HepG2 (cell line): ENCODE measurements around the gene DNAJB12. TPM values are rescaled to one million over a fixed set of nuclear protein-coding genes. Genes with fewer than 3 reads are reported as not detected.

ENCODE experiments used
- AKAP8 ChIP-seq: sonication (generic); formaldehyde crosslinking; IDR thresholded peaks from 2 replicates; pipeline ENCODE4 v1.5.1; 2020; ENCODE audit warnings: mild to moderate bottlenecking, missing genetic modification reagents
- BRD4 ChIP-seq: sonication (generic); formaldehyde crosslinking; IDR thresholded peaks from 2 replicates; pipeline ENCODE4 v1.4.0; 2020; ENCODE audit warnings: missing genetic modification reagents
- KDM5B ChIP-seq: sonication (generic); formaldehyde crosslinking; IDR thresholded peaks from 2 replicates; pipeline ENCODE4 v1.4.0; 2020; ENCODE audit warnings: missing genetic modification reagents, mild to moderate bottlenecking, borderline replicate concordance
- MYNN ChIP-seq: sonication (generic); formaldehyde crosslinking; IDR thresholded peaks from 2 replicates; pipeline ENCODE4 v1.4.0; 2020; ENCODE audit warnings: mild to moderate bottlenecking, low read depth, missing genetic modification reagents
- NFATC3 ChIP-seq: sonication (generic); formaldehyde crosslinking; IDR thresholded peaks from 2 replicates; pipeline ENCODE4 v1.5.1; 2020; ENCODE audit warnings: mild to moderate bottlenecking, missing genetic modification reagents
- RAD51 ChIP-seq: fragments of 450-650 bp; IDR thresholded peaks from 2 replicates; pipeline ENCODE4 v1.6.1; 2016; ENCODE audit warnings: borderline replicate concordance
- STAG1 ChIP-seq: sonication (generic); formaldehyde crosslinking; IDR thresholded peaks from 2 replicates; pipeline ENCODE4 v1.4.0; 2020; ENCODE audit warnings: missing genetic modification reagents
- TCF7L2 ChIP-seq: IDR thresholded peaks from 2 replicates; pipeline ENCODE4 v1.6.1; 2011; ENCODE audit warnings: mild to moderate bottlenecking, low read depth, low read length, moderate library complexity
- TRIM24 ChIP-seq: sonication (generic); formaldehyde crosslinking; IDR thresholded peaks from 2 replicates; pipeline ENCODE4 v1.8.0; 2022; ENCODE audit warnings: mild to moderate bottlenecking, missing genetic modification reagents
- ZFP36 ChIP-seq: fragments of 150-350 bp; IDR thresholded peaks from 2 replicates; pipeline ENCODE4 v1.6.1; 2018; ENCODE audit warnings: borderline replicate concordance, low read length, low read depth; ENCODE audit not compliant: partially characterized antibody
- ZNF572 ChIP-seq: sonication (generic); formaldehyde crosslinking; IDR thresholded peaks from 2 replicates; pipeline ENCODE4 v1.5.1; 2020; ENCODE audit warnings: mild to moderate bottlenecking, missing genetic modification reagents
- ZNF792 ChIP-seq: IDR thresholded peaks from 2 replicates; pipeline ENCODE4 v1.6.1; 2016
- polyA plus RNA-seq, 8 experiments: library from polyadenylated mRNA; depleted of rRNA in 3 of 8; stranded (reverse) in 7 of 8; unstranded in 1 of 8; fragments of >200 nt; fragmentation: Illumina TruSeq in 4 of 8; extraction: Trizol in 4 of 8; gene quantifications; 2 replicates each; pipeline versions ENCODE4 v1.2.1 to v1.2.3, GENCODE V29; 2011 to 2016; ENCODE audit warnings: low read depth in 4 of 8, missing spikeins in 1 of 8, mixed read lengths in 1 of 8; ENCODE audit not compliant: insufficient read depth in 1 of 8
- total RNA-seq, 5 experiments: library from RNA; depleted of rRNA; stranded (reverse); fragments of >200 nt; fragmentation: Illumina TruSeq; extraction: Trizol; gene quantifications; 2 replicates each; pipeline ENCODE4 v1.2.3, GENCODE V29; 2016; ENCODE audit warnings: low read depth in 1 of 5
- TF ChIP-seq, protein P1 (sequence below): sonication (generic); formaldehyde crosslinking; IDR thresholded peaks from 2 replicates; pipeline ENCODE4 v1.4.0; 2020; ENCODE audit warnings: missing genetic modification reagents
- TF ChIP-seq, protein P2 (sequence below): sonication (generic); formaldehyde crosslinking; conservative IDR thresholded peaks from 2 replicates; pipeline ENCODE4 v1.4.0; 2020; ENCODE audit warnings: mild to moderate bottlenecking, missing genetic modification reagents, moderate library complexity
- TF ChIP-seq, protein P3 (sequence below): IDR thresholded peaks from 2 replicates; pipeline ENCODE4 v1.6.1; 2016; ENCODE audit warnings: missing compliant biosample characterization, missing genetic modification reagents, borderline replicate concordance
- TF ChIP-seq, protein P4 (sequence below): sonication (generic); formaldehyde crosslinking; IDR thresholded peaks from 2 replicates; pipeline ENCODE4 v1.8.0; 2022; ENCODE audit warnings: missing genetic modification reagents, mild to moderate bottlenecking, inconsistent platforms, borderline replicate concordance

Gene DNAJB12
- total and polyA plus RNA-seq, 2 of the 13 experiments (the other 11 are each of a cell fraction or from before 2014, with no cell fraction given), result 10.8 to 18.2 TPM

DNA sequence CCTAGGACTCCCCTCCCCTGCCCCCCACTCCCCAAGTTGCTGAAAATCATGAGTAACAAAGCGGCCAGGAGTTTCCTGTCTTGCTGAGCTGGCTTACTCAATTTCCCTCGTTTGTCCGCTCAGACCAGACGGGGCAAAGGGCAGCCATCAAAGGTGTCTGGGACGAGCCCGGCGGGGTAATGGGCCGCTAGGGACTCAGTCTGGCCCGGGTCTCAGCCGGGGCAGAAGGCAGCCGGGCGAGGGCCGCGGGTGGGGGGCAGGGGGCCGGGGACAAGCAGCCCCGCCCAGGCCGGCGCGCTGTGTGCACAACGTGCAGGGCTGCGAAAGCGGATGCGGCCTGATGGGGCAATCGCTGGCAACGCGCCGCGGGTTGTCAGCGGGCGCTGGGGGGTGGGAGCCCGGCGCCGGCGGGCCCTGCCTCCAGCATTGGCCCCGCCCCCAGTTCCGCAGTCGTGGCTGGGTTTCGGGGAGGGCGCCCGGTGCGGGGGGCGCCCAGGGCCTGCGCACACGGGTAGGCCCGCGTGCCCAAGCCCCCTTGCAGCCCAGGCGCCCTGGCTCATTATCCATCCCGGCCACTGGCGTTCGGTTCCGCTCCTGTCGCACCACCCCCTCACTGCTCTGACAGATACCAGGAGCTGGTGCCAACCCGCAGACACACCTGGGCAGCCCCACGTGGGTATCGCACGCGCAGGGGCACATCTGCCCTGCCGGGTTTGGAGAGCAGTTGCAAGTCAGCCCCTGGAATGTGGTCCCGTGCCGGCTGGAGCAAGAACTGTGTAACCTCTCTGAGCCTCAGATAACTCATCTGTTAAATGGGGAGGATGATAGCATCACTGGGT lies 35.1 kb downstream of the DNAJB12 start (continued):
- TF ChIP-seq, protein P1, sequence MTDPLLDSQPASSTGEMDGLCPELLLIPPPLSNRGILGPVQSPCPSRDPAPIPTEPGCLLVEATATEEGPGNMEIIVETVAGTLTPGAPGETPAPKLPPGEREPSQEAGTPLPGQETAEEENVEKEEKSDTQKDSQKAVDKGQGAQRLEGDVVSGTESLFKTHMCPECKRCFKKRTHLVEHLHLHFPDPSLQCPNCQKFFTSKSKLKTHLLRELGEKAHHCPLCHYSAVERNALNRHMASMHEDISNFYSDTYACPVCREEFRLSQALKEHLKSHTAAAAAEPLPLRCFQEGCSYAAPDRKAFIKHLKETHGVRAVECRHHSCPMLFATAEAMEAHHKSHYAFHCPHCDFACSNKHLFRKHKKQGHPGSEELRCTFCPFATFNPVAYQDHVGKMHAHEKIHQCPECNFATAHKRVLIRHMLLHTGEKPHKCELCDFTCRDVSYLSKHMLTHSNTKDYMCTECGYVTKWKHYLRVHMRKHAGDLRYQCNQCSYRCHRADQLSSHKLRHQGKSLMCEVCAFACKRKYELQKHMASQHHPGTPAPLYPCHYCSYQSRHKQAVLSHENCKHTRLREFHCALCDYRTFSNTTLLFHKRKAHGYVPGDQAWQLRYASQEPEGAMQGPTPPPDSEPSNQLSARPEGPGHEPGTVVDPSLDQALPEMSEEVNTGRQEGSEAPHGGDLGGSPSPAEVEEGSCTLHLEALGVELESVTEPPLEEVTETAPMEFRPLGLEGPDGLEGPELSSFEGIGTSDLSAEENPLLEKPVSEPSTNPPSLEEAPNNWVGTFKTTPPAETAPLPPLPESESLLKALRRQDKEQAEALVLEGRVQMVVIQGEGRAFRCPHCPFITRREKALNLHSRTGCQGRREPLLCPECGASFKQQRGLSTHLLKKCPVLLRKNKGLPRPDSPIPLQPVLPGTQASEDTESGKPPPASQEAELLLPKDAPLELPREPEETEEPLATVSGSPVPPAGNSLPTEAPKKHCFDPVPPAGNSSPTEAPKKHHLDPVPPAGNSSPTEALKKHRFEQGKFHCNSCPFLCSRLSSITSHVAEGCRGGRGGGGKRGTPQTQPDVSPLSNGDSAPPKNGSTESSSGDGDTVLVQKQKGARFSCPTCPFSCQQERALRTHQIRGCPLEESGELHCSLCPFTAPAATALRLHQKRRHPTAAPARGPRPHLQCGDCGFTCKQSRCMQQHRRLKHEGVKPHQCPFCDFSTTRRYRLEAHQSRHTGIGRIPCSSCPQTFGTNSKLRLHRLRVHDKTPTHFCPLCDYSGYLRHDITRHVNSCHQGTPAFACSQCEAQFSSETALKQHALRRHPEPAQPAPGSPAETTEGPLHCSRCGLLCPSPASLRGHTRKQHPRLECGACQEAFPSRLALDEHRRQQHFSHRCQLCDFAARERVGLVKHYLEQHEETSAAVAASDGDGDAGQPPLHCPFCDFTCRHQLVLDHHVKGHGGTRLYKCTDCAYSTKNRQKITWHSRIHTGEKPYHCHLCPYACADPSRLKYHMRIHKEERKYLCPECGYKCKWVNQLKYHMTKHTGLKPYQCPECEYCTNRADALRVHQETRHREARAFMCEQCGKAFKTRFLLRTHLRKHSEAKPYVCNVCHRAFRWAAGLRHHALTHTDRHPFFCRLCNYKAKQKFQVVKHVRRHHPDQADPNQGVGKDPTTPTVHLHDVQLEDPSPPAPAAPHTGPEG (CRISPR knock-in tag), result peak; percentile 66; the same call in 1 of the 2 replicates
- TF ChIP-seq TCF7L2, result no peak
- TF ChIP-seq, protein P2, sequence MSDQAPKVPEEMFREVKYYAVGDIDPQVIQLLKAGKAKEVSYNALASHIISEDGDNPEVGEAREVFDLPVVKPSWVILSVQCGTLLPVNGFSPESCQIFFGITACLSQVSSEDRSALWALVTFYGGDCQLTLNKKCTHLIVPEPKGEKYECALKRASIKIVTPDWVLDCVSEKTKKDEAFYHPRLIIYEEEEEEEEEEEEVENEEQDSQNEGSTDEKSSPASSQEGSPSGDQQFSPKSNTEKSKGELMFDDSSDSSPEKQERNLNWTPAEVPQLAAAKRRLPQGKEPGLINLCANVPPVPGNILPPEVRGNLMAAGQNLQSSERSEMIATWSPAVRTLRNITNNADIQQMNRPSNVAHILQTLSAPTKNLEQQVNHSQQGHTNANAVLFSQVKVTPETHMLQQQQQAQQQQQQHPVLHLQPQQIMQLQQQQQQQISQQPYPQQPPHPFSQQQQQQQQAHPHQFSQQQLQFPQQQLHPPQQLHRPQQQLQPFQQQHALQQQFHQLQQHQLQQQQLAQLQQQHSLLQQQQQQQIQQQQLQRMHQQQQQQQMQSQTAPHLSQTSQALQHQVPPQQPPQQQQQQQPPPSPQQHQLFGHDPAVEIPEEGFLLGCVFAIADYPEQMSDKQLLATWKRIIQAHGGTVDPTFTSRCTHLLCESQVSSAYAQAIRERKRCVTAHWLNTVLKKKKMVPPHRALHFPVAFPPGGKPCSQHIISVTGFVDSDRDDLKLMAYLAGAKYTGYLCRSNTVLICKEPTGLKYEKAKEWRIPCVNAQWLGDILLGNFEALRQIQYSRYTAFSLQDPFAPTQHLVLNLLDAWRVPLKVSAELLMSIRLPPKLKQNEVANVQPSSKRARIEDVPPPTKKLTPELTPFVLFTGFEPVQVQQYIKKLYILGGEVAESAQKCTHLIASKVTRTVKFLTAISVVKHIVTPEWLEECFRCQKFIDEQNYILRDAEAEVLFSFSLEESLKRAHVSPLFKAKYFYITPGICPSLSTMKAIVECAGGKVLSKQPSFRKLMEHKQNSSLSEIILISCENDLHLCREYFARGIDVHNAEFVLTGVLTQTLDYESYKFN (CRISPR knock-in tag), result peak; percentile 88
- TF ChIP-seq ZFP36, result no peak
- TF ChIP-seq BRD4 (CRISPR knock-in tag), result no peak; the same call in 1 of the 2 replicates
- TF ChIP-seq, protein P3, sequence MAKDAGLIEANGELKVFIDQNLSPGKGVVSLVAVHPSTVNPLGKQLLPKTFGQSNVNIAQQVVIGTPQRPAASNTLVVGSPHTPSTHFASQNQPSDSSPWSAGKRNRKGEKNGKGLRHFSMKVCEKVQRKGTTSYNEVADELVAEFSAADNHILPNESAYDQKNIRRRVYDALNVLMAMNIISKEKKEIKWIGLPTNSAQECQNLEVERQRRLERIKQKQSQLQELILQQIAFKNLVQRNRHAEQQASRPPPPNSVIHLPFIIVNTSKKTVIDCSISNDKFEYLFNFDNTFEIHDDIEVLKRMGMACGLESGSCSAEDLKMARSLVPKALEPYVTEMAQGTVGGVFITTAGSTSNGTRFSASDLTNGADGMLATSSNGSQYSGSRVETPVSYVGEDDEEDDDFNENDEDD (CRISPR knock-in tag), result peak; percentile 86; the same call in 1 of the 2 replicates
- TF ChIP-seq MYNN (CRISPR knock-in tag), result no peak
- no peak for TF ChIP-seq TRIM24 (CRISPR knock-in tag)
- TF ChIP-seq ZNF792 (CRISPR knock-in tag), result no peak
- no peak for TF ChIP-seq STAG1 (CRISPR knock-in tag)
- TF ChIP-seq AKAP8 (CRISPR knock-in tag), result no peak
- TF ChIP-seq RAD51, result no peak
- TF ChIP-seq, protein P4, sequence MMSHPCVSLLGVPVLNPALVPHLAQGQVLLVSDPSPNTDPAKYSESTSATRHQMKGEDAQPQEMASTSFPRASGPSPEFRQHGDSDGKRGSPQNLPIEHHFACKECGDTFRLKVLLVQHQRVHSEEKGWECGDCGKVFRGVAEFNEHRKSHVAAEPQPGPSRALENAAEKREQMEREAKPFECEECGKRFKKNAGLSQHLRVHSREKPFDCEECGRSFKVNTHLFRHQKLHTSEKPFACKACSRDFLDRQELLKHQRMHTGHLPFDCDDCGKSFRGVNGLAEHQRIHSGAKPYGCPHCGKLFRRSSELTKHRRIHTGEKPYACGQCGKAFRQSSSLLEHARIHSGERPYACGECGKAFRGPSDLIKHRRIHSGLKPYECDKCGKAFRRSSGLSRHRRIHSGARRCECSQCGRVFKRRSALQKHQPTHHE (CRISPR knock-in tag), result peak; percentile 75; the same call in 1 of the 2 replicates
- peak; percentile 85; the same call in 1 of the 2 replicates for TF ChIP-seq KDM5B (CRISPR knock-in tag)
- TF ChIP-seq NFATC3 (CRISPR knock-in tag), result no peak
- TF ChIP-seq ZNF572 (CRISPR knock-in tag), result no peak
